ENCODE results near the gene CDCA4.

CDCA4 gene

DNA sequence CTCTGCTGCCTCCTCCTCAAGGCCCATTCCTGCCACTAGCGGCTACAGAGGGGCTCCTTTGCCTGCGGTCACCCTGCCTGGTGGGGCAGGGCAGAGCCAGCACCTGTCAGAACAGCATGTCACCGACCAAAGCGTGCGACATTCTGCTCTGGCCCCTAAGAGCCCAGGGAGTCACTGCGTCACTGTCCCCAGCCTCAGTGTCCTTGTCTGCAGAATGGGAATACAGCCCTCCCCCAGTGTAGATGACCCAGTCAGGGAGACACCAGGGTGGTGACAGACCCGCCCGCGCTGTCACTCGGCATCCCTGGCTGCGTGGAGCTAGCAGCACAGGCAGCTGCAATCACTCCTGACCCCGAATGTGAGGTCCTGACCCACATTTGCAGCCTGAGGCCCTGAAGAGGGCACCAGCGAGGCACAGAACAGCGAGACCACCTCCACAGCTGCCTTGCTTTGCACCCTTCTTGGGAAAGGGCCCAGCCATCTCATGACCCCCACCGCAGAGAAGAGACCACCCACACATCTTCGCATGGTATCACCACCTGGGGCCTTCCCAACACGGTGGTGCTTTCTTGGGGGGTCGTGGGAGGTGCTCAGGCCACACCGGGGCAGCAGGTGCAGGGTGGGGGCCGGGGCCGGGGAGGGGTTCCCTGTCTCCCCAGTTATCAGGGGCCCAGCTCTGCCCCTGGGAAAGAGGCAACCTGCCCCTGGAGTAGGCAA, 45.2 kb downstream of the CDCA4 start:
- no peak for DNase-seq (ENCODE audit: low read depth in 3 of 3)

DNA sequence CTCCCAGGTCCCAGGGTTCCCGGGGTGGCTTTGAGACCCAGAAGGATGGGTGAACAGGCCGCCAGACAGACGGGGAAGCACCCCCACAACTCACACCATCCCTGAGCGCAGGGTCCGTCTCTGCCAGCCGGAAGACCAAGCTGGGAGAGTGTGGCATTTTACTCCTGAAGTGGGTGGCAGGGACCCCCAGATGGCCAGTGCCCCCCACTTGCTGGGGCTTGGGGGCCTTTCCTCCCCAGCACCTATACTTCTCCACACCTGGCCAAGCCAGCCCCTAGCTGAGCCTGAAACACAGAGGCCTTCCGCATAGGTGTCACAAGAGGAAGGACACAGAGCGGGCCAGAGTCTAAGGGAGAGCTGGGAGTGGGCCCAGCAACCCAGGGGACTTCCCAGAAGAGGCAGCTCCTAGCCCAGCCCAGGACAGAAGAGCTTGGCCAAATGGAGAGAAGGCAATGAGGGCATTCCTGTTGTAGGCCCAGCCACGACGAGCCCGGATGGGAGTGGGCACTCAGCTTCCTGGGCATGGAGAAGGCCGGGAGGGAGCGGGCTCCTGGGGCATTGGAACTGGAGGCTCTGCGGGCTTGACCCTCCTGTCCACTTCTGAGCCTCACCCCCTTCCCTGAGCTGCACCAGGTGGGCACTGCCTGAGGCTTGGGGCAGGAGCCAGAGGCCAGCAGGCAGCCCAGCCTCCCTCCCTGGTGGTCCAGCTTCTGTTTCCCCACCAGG, 46.1 kb downstream of the CDCA4 start:
- DNase-seq (ENCODE audit: low read depth in 3 of 3): no peak

DNA sequence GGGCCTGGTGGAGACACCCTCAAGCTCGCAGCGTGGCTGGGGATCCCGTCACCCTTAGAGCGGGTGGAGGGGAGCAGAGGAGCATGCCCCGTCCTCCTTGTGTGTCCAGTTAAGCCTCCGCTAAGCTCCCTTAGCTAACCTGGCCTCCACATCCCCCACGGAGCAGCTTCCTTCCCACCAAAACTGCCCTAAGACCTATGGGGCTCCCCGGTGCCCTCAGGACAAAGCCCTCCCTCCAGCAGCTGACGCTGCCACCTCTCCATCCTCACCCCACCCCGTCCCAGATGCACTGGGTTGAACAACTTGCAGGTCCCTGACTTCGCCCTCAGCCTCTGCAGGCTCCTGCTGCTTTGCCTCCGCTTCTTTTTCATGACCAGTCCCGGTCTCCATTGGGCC, 46.7 kb downstream of the CDCA4 start:
- DNase-seq (ENCODE audit: low read depth in 3 of 3): no peak

DNA sequence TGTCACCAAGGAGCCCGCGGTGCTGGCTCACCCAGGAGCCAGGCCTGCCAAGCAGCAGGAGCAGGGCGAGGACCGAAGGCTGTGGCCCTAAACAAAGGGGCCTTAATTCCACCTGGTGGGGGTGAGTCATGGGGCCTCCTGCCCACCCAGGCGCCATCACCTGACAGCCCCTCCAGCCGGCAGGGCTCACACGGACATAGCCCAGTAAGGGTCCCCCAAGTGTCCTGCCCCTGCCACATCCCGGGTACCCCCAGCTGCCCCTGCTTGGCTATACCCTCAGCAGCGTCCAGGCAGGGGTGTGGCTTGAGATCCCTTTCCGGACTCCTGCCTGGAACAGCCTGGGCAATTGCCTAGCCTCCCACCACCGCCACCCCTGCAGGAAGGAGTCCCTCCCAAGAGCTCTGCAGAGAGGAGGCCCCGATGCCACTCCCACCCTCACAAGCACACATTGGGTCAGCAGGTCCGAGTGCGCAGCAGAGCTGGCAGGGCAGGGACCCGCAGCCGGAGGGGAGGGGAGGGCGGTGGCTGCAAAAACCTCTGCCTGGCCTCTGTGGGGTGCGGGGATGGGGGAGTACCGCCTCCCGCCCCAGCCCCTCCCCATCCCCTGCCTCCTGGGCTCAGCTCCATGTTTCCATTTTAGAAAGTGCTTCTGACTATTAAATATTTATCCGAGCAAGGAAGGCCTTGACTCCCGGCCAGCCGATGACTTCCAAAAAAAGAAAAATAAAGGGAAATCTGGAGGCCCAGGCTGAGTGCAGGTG, 47.3 kb downstream of the CDCA4 start:
- no peak for DNase-seq (ENCODE audit: low read depth in 3 of 3)

DNA sequence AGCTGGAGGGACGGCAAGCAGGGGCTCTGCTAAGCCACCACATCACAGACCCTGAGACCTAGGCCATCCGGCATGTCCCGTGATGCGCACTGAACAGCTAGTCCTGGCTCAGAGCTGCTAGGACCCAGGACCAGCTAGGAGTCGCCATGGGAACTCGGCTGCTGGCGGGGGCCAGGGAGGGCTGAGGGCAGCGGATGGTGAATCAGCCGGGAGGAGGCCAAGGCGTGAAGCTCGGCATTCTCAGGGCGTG, 47.8 kb downstream of the CDCA4 start:
- DNase-seq (ENCODE audit: low read depth in 3 of 3): no peak

DNA sequence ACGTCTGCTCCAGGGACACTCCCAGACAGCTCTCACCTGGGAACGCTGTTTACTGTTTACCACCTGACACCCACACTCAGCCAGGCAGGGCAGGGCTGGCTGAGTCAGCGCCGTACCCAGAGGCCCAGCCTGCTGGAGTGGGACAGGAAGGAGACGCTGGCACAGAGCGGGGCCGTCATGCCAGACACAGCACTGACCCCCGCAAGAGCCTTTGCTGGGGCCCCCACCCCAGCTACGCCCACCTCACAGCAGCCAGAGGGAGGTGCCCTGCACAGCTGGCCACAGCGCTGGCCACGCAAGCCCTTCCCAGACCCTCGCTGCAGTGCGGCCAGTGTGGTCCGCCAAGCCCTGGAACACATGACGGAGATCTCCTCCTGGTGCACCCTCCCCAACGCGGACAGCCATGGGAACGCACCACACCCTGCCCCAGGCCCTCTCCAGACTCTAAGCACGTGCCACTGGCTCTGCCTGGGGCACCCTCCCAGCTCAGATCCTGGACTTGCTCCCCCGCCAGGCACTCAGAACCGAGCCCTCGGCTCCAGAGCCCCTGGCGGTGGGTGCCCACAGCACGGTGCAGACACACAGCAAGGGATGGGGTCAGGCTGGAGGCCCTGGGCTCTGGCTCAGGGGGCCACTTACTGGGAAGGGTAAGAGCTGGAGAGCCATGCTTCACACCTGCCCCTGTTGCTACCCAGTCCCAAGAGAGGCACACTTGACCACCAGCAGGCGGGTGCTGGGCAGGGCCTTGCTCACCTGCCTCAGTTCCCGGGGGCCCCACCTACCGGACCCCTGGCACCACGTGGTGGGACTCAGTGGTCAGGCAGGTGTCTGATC, 48.4 kb downstream of the CDCA4 start:
- no peak for DNase-seq (ENCODE audit: low read depth in 3 of 3)

DNA sequence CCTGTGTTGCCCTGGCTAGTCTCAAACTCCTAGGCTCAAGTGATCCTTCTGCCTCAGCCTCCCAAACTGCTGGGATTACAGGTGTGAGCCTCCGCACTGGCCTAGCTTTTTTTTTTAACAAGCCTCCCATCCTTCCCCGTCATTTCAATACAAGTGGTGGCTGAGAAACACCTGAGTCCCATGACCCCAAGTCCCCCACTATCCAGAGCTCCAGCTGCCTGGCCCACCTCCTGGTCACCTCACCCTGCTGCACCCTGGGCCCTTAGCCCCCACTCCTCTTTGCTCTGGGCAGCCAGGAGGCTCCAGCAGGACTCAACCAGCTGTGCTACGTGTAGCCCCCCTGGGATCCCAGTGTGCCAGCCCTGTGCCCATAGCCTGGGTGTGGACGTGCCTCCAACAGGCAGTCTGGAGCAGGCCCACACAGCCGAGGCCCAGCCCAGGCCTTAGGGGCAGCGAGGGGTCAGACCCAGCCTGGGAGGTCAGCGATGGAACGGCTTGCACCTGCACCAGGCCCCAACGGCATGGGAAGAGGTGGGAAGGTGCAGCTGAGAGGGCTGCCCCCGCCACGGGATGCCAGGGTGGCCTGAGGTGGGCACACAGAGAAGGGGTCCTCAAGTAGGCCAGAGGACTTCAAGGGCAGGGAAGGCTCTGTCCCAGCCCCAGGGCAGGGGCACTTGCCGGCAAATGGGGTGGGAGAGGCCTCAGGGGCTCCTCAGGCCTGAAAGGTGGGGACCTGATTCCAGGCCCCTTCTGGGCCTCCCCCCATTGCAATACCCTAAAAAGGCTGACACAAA, 49.2 kb downstream of the CDCA4 start:
- no peak for DNase-seq (ENCODE audit: low read depth in 3 of 3)

DNA sequence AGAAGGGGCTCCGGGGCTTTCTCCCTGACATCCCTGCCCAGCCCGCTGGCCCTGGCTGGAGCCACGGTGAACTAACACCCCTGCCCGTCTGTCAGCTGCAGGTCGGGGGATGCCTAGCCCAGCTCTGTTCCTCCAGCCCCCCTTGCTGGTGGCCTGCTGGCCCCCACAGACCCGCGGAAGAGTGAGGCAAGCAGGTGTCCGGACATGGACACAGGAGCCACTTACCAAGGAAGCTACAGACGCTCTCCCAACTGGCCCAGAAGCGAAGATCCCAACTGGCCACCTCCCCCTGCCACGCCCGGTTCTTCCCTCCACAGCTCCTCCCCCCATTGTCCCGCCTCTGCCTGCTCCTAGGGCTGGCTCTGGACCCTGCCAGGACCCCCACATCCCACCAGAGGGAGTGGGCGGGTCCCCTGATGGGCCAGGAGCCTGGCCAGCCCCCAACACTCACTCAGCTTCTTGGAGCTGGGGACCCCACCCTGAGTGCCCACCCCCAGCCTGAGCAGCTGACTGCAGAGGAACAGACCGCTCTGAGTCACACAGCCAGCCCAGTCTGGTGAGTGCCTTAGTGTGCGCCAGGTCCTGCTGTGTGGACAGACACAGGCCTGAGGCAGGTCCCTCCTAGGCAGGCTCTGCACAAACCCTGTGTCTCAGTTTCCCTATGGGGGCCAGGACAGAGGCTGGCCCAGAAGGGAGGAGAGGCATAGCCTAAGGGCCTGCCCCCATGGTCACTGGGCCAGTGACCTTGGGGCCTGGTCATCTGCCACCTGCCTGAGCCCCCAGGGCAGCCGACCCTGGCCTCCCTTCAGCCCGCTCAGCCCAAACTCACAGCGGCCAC, 50.4 kb downstream of the CDCA4 start:
- no peak for DNase-seq (ENCODE audit: low read depth in 3 of 3)

DNA sequence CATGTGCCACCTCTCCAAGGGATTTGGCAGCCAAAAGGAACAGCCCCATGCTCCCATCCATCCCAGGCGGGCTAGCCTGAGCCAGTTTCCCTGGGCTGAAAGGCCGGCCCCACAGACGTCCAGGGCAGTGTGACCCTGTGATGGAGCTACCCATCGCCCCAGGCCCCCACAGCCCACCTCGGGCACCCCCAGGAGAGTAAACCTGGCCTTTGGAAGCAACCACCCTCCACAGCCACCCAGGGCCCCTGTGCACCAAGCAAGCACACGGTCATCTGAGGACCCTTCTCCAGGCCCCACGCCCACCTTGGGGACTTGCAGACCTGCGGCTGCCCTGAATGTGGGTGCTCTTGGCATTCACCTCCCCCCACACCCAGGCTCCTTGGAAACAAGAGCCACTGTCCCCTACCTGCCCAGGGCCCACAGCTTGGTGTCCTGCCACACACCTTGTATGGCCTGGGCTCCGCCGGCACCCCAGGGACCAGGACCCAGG, 51.1 kb downstream of the CDCA4 start:
- no peak for DNase-seq (ENCODE audit: low read depth in 3 of 3)

DNA sequence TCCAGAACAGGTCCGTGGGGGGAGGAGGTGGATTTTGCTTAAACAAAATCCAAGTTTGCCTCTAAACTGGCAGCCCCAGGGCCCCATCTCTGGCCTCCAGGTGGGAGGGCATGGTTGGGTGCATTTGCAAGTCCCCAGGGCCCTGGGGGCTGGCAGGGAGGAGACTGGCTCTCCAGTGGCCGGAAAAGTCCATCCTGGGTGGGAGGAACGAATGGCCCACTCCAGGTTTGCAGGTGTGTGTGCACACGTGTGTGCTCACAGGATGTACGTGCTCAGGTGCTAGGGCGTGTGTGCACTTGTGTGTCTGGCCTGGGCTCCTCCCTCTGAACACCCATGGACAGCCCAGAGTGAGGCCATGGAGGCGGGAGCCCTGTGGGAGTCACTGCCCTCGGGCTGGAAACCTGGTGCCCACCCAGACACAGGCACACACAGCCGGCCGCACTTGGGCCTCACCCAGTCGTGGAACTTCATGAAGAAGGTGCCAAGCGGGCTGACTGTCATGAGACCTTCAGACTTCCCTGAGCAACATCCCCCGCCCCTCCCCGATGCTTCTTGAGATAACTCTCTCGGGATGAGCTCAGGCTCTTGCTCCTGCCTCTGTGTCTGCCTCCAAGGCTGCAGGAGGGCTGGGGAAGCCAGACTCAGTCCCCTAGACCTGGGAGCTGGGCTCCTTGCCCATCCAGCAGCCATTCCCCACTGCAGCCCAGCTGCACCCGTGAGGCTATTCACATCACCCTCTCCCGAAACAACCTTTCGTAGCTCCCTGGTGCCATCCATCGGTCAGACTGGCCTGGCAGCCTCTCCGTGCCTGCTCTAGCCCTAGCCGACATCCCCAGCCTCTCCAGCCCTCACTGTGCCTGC, 52.1 kb downstream of the CDCA4 start:
- DNase-seq (ENCODE audit: low read depth in 3 of 3): no peak

DNA sequence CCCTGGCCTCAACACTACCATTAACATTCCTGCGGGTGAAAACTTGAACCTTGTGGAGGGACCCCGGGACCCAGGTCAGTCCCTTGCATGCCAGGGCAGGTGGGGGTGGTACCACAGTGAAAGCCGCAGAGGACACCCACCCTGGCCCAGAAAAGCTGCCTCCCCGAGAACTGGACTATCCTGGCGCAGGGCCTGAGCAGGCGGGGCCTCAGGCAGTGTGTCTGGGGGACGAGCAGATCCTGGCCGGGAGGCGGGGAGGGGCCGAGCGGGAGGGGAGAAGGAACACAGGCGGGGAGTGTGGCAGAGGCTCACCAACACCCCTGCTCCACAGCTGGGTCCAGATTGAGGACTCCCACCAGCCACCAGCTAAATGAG, 52.7 kb downstream of the CDCA4 start:
- no peak for DNase-seq (ENCODE audit: low read depth in 3 of 3)

DNA sequence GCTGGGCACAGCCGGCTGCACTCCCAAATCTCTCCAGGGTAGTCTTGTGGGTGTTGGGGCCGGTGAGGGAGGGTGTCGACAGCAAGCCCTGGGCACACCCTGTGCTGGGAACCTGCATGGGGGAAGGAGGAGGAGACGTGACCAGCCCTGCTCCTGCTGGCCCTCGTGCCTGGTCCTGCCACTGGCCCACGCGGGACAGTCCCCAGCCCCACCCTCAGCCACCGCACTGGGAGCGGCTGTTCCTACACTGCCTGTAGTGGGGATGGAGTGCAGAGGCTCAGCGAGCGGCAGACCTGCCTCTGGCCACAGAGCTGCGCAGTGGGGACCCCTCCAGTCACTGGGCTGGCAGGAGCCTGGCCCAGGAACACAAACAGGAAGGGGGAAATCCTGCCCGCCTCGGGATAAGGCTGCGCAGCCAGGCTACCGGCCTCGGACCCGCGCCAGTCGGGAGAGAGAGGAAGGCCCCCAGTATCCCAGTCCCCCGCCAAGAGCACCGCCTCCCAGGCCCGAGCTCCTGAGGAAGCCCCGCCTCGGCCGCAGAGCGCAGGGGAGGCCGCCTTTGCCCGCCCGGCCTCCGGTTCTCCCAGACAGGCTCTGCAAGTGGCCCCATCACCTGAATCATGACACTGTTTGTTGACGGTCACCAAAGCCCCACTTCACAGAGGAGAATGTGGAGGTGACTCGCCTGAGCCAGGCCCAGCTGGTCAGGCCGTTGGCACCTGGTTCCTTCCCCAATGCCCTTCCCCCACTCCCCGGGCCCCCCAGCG, 53.3 kb downstream of the CDCA4 start:
- DNase-seq (ENCODE audit: low read depth in 3 of 3): no peak

DNA sequence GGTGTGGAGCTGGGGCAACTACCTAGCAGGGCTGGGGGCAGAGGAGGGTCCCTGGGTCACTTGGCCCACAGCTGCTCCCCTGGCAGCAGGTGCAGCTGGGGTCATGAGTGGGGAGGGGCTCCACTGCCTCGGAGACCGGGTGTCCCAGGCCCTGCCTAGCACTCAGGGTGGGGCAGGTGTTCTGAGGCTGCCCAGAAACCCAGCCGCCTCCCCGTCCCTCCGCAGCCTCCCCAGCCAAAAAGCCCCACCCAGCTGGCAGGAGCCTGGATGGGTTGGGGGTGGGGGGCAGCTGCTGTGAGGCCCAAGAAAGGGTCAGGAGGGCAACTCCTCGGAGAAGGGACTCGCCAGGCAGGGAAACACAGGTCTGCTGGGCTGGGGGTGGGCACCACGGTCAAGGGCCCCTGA, 53.9 kb downstream of the CDCA4 start:
- DNase-seq (ENCODE audit: low read depth in 3 of 3): no peak

DNA sequence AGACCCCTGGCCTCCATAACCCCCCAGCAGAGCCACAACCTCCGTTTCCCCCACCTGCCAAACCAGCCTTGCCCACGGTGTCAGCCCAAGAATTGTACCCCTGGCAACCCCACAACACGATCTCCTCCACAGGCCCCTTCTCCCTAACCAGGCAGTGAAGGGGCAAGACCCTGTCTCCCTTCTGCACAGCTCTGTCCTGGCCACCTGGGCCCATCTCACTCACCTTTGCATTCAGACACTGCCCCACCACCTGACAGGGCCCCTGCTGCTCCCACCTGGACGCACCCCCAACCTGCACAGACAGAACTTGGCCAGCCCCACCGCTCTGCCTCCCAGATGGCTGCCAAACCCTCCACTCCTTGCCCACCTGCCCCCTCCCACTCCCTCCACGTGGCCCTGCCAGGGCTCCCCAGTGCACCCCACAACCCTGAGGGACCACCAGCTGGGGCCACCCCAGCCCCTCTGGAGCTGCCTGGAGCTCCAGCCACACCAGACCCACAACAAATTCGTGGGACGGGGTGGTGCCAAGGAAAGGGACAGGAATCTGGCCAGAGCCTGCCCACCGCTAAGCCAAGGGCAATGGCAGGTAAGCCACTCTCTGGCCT, 54.5 kb downstream of the CDCA4 start:
- no peak for DNase-seq (ENCODE audit: low read depth in 3 of 3)

DNA sequence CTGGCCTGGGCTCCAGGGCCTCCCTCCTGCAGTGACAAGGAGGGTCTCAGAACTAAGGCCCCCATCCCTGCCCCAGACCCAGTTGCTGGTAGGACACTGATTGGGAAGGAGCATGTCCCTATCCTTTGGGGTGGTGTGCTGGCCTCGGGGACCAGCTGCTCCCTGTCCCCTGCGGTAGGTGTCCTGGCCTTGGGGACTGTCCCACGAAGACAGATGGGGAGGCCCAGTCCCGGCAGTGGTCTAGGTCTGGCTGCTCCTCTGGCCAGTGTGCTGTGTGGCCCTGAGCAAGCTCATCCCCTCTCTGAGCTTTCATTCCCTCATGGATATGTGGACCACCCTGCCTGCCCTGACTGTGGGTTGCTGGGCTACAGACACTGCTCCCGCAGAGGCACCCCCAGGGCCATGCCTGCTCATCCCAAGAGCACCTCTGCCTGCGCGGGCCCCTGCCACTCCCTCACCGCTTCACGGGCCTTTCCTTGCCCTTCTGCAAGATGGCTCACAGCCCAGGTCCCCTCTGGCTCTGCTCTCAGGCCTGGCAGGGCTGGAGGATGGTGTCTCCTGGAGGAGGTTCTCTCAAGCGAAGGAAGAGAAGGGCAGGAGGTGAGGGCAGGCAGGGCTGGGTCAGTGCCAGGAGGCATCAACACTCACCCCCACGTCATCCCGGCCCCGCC, 55.2 kb downstream of the CDCA4 start:
- no peak for DNase-seq (ENCODE audit: low read depth in 3 of 3)

DNA sequence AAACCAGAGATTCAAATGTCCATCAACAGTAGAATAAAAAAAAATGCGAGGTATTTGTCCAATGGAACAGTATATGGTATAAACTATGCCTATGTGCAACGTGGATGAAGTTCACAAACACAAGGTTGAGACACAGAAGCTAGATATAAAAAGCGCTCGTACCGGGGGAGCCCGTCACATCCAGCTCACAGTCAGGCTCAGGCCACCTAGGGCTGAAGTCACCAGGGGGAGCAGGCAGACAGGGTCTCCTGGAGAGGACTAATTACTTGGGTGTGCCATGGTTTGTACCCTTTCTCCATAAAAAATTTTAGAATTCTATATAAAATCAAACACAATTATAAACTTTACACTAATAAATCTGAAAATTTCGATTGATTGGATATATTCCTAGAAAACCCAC, 56.3 kb downstream of the CDCA4 start:
- no peak for DNase-seq (ENCODE audit: low read depth in 3 of 3)

Measured in stimulated activated CD4-positive, alpha-beta T cell treated with anti-CD3 and anti-CD28 coated beads, TNF-alpha, amount 100 ng/mL, for 4 hours (primary cell).